ENCODE results near the gene MYD88.
"Not testable (repeated sequence)": the region's sequence is repeated elsewhere in the genome, so short reads cannot be mapped to it uniquely, and the experiment has no call there.

Gene MYD88

GRCh38 chr3:38126121-38126892 lies 12.2 kb upstream of the MYD88 start:
- DNase-seq (ENCODE audit: low spot score) = no peak

- DNase-seq (ENCODE audit: low spot score) = no peak
Observed at GRCh38 chr3:38127611-38128302, 10.7 kb upstream of the MYD88 start.

- DNase-seq (ENCODE audit: low spot score) = no peak
Observed at GRCh38 chr3:38128303-38128655, 10.2 kb upstream of the MYD88 start.

- DNase-seq (ENCODE audit: low spot score) = no peak
Observed at GRCh38 chr3:38129058-38129457, 9.4 kb upstream of the MYD88 start.

- no peak for DNase-seq (ENCODE audit: low spot score)
Observed at GRCh38 chr3:38130631-38131065, 7.8 kb upstream of the MYD88 start.

GRCh38 chr3:38131621-38132369 lies 6.7 kb upstream of the MYD88 start:
- no peak for DNase-seq (ENCODE audit: low spot score)

GRCh38 chr3:38133209-38133556 lies 5.3 kb upstream of the MYD88 start:
- DNase-seq (ENCODE audit: low spot score) = no peak

- no peak for DNase-seq (ENCODE audit: low spot score)
Observed at GRCh38 chr3:38133557-38134405, 4.7 kb upstream of the MYD88 start.

- DNase-seq (ENCODE audit: low spot score) = not testable (repeated sequence)
Observed at GRCh38 chr3:38134517-38135143, 3.8 kb upstream of the MYD88 start.

GRCh38 chr3:38135621-38136277 lies 2.7 kb upstream of the MYD88 start:
- not testable (repeated sequence) for DNase-seq (ENCODE audit: low spot score)

- peak; percentile 48 for DNase-seq (ENCODE audit: low spot score)
Observed at GRCh38 chr3:38136393-38136776, 2.1 kb upstream of the MYD88 start.

- DNase-seq (ENCODE audit: low spot score) = peak; percentile 98
Observed at GRCh38 chr3:38136777-38137614, 1.5 kb upstream of the MYD88 start, which contains the start of gene ACAA1. ACAA1 (minus strand) TSS chr3:38137127; CDS start chr3:38137035, 92 bp downstream.

- DNase-seq (ENCODE audit: low spot score) = no peak
Observed at GRCh38 chr3:38137615-38138348, 679 bp upstream of the MYD88 start.

- no peak for DNase-seq (ENCODE audit: low spot score)
Observed at GRCh38 chr3:38139191-38139590, 730 bp downstream of the MYD88 start.

- no peak for DNase-seq (ENCODE audit: low spot score)
Observed at GRCh38 chr3:38139652-38140051, 1.2 kb downstream of the MYD88 start.

GRCh38 chr3:38140326-38141172 lies 2.1 kb downstream of the MYD88 start:
- no peak for DNase-seq (ENCODE audit: low spot score)

- no peak for DNase-seq (ENCODE audit: low spot score)
Observed at GRCh38 chr3:38141173-38141951, 2.9 kb downstream of the MYD88 start.

GRCh38 chr3:38141952-38142273 lies 3.5 kb downstream of the MYD88 start:
- DNase-seq (ENCODE audit: low spot score) = no peak
